Measurements from ENCODE around the gene SMIM43. TPM values are rescaled to one million over a fixed set of nuclear protein-coding genes. Genes with fewer than 3 reads are reported as not detected.
"Not testable (repeated sequence)": the region's sequence is repeated elsewhere in the genome, so short reads cannot be mapped to it uniquely, and the experiment has no call there.

Gene SMIM43
- total RNA-seq, 1 donor from 2014 or later = not detected

DNA sequence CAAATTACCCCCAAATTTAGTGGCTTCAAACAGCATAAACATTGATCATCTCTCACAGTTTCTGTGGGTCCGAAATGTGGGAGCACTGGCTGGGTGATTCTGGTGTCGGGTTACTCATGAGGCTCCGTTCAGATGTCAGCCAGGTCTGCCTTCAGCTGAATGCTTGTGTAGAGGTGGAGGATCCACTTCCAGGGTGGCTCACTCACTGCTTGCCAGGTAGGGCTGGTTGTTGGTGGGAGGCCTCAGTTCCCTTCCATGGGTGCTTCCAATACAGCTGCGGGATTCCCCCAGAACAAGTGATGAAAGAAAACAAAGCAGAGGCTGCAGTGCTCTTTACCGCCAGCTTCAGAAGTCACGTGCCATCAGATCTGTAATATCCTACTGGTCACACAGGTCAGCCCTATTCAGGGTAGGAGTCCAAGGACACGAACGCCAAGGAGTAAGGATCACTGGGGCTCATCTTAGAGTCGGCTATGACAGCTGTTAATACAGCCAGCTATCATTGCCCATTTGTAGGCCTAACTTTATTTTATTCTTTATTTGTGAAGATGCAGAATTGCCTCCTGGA, 1.1 kb upstream of the SMIM43 start:
- Mint-ChIP-seq H3K4me3 (ENCODE audit: low read depth) (no peak overlapping the region), H3K27me3 (peaks cover 91% of the 10 kb centered on the region)

GRCh38 chr4:121765368-121765705, 373 bp upstream of the SMIM43 start:
- Mint-ChIP-seq H3K4me3 (ENCODE audit: low read depth) (peak overlapping the region; percentile 65), H3K36me3 (ENCODE audit: insufficient read depth) (no peaks in the 10 kb centered on the region), H3K4me1 (ENCODE audit: low read depth) (peaks cover 3% of the 10 kb centered on the region), H3K27me3 (peaks cover 90% of the 10 kb centered on the region), H3K27ac (peak overlapping the region; percentile 10), H3K9me3 (ENCODE audit: low read depth) (no peaks in the 10 kb centered on the region)
- DNase-seq (ENCODE audit: low spot score, unreplicated experiment) = no peak
- TF ChIP-seq, protein P1, sequence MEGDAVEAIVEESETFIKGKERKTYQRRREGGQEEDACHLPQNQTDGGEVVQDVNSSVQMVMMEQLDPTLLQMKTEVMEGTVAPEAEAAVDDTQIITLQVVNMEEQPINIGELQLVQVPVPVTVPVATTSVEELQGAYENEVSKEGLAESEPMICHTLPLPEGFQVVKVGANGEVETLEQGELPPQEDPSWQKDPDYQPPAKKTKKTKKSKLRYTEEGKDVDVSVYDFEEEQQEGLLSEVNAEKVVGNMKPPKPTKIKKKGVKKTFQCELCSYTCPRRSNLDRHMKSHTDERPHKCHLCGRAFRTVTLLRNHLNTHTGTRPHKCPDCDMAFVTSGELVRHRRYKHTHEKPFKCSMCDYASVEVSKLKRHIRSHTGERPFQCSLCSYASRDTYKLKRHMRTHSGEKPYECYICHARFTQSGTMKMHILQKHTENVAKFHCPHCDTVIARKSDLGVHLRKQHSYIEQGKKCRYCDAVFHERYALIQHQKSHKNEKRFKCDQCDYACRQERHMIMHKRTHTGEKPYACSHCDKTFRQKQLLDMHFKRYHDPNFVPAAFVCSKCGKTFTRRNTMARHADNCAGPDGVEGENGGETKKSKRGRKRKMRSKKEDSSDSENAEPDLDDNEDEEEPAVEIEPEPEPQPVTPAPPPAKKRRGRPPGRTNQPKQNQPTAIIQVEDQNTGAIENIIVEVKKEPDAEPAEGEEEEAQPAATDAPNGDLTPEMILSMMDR (IDR thresholded peaks at IDR 0.05; ENCODE audit: unreplicated experiment) = no peak

More for the DNA sequence above, 1.1 kb upstream of the SMIM43 start:
- H3K4me1 Mint-ChIP-seq (ENCODE audit: low read depth) = peaks cover 3% of the 10 kb centered on the region
- DNase-seq (ENCODE audit: low spot score, unreplicated experiment) = no peak
- TF ChIP-seq, protein P1 (IDR thresholded peaks at IDR 0.05; ENCODE audit: unreplicated experiment) = no peak
- H3K36me3 Mint-ChIP-seq (ENCODE audit: insufficient read depth) = no peaks in the 10 kb centered on the region
- H3K27ac Mint-ChIP-seq = no peak overlapping the region
- no peaks in the 10 kb centered on the region for H3K9me3 Mint-ChIP-seq (ENCODE audit: low read depth)

- no peak for DNase-seq (ENCODE audit: low spot score, unreplicated experiment)
- Mint-ChIP-seq H3K9me3 (ENCODE audit: low read depth) (no peaks in the 10 kb centered on the region), H3K4me3 (ENCODE audit: low read depth) (peak overlapping the region; percentile 74), H3K27me3 (peaks cover 91% of the 10 kb centered on the region), H3K4me1 (ENCODE audit: low read depth) (peaks cover 3% of the 10 kb centered on the region), H3K27ac (no peak overlapping the region), H3K36me3 (ENCODE audit: insufficient read depth) (no peaks in the 10 kb centered on the region)
- TF ChIP-seq, protein P1 (IDR thresholded peaks at IDR 0.05; ENCODE audit: unreplicated experiment) = no peak
These were observed 662 bp downstream of the SMIM43 start for GRCh38 chr4:121764303-121764701.

DNA sequence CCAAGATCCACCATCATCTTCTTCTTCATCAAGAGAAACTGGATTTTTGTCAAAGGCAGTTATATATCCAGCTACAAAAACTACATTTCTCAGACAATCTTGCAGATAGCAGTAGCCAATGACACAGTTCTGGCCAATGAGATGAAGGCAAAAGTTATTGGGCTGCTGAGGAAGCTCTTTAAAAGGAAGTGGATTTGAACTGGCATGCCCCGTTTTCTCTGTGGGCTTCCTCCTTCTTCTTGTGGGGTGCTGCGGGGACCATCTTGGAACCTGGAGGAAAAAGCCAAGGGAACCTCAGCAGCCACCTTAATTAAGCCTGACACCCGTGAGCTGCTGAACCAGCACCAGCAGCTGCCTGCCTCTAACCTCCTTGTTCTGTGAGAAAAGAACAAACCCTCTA, 4.8 kb downstream of the SMIM43 start:
- Mint-ChIP-seq H3K9me3 (ENCODE audit: low read depth) (no peaks in the 10 kb centered on the region), H3K4me3 (ENCODE audit: low read depth) (no peak overlapping the region)
- TF ChIP-seq, protein P1 (IDR thresholded peaks at IDR 0.05; ENCODE audit: unreplicated experiment) = no peak

DNA sequence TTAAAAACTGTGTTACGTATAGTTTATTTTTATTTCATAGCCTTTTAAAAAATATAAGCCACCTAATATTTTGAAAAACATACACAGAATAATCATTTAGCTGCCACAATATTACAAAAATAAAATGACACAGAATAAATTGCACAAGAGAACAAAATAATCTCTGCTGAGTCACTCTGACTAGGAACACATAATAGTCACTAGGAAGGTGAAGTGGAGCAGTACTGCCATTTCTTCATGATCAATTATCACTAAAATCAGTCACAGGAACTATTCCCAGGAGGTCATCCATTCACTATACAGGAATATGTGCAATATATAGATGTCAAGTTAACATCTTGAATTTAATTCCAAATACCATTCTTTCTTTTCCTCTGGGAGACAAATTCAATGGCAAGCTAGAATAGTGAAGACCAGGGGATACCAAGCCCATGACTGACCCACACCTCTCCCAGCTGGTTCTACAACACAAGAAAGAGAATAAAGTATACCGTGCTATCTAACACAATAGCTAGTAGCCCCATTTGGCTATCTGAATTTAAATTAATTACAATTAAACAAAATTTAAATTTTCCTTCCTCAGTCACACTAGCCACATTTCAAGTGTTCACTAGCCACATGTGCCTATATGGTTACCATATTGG, 5.9 kb downstream of the SMIM43 start:
- no peak for DNase-seq (ENCODE audit: low spot score, unreplicated experiment)
- H3K36me3 Mint-ChIP-seq (ENCODE audit: insufficient read depth) = no peaks in the 10 kb centered on the region
- no peaks in the 10 kb centered on the region for H3K4me1 Mint-ChIP-seq (ENCODE audit: low read depth)
- peaks cover 2% of the 10 kb centered on the region for H3K9me3 Mint-ChIP-seq (ENCODE audit: low read depth)
- H3K27ac Mint-ChIP-seq = no peak overlapping the region
- H3K4me3 Mint-ChIP-seq (ENCODE audit: low read depth) = no peak overlapping the region
- TF ChIP-seq, protein P1 (IDR thresholded peaks at IDR 0.05; ENCODE audit: unreplicated experiment) = no peak
- peaks cover 64% of the 10 kb centered on the region for H3K27me3 Mint-ChIP-seq

More for the DNA sequence above, 4.8 kb downstream of the SMIM43 start:
- Mint-ChIP-seq H3K27me3 (peaks cover 68% of the 10 kb centered on the region), H3K36me3 (ENCODE audit: insufficient read depth) (no peaks in the 10 kb centered on the region), H3K4me1 (ENCODE audit: low read depth) (peaks cover under 1% of the 10 kb centered on the region), H3K27ac (no peak overlapping the region)
- DNase-seq (ENCODE audit: low spot score, unreplicated experiment) = no peak

GRCh38 chr4:121752142-121752541, 12.8 kb downstream of the SMIM43 start:
- not testable (repeated sequence) for H3K27ac Mint-ChIP-seq; H3K9me3 Mint-ChIP-seq (ENCODE audit: low read depth); H3K36me3 Mint-ChIP-seq (ENCODE audit: insufficient read depth); H3K4me3 Mint-ChIP-seq (ENCODE audit: low read depth); H3K4me1 Mint-ChIP-seq (ENCODE audit: low read depth); DNase-seq (ENCODE audit: low spot score, unreplicated experiment)
- peaks cover 24% of the 10 kb centered on the region for H3K27me3 Mint-ChIP-seq

Data from progenitor cell of endocrine pancreas (in vitro differentiated cells).